ENCODE measurements around the gene CDT1.

The CDT1 gene

DNA sequence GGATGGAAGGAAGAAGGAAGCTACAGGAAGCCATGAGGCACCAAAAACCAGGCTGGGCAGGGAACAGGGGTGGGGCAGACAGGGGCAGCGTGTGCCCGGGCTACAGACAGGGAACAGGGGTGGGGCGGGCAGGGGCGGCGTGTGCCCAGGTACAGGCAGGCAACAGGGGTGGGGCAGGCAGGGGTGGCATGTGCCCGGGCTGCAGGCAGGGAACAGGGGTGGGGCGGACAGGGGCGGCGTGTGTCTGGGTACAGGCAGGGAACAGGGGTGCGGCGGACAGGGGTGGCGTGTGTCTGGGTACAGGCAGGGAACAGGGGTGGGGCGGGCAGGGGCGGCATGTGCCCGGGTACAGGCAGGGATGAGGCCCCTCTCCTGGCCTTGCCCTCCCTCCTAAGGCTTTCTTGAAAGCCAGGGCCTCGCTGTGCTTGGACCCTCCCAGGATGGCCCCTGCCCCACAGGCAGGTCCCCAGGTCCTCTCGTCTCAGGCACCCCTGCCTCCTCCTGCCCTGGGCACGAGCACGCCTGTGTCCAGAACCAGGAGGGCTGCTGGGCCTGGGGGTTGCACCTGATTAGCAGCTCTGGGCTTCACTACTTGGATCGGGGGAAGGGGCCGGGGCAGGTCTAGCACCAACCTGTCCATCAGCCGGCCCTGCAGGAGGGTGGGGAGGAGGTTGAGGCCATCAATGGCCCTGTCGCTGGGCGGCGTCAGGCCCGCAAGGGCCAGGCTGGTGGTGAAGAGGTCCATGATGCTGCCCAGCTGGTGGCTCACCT, 22.7 kb downstream of the CDT1 start:
- TF ChIP-seq POLR2AphosphoS5 (IDR thresholded peaks at IDR 0.05; ENCODE audit: low read depth, low read length), result no peak
- no peak for TF ChIP-seq POLR2A (IDR thresholded peaks at IDR 0.05; ENCODE audit: low read depth, low read length)
- no peak for TF ChIP-seq TAF1 (IDR thresholded peaks at IDR 0.05; ENCODE audit: borderline replicate concordance, low read depth, low read length)
- DNase-seq (ENCODE audit: insufficient read length) (no peak), FAIRE-seq (no peak)

DNA sequence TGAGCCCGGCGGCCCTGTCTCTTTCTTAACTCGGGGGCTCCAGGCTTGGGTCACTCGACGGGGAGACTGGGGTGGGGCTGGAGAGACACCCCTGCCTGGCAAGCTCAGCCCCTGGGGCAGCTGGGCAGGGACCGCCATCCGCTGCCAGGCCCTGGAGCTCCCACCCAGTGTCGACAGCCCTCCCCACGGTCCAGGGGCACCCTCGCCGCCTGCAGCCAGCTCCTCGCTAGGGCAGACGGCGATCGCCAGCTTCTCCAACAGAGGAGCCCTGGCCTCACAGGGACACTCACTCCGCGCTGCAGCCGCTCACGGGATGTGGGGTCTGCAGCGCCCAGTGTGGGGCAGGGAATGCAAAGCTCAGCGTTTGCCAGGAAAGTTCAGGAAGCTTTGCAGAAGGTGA, 24.1 kb downstream of the CDT1 start:
- no peak for FAIRE-seq
- DNase-seq (ENCODE audit: insufficient read length), result no peak
- TF ChIP-seq TAF1 (IDR thresholded peaks at IDR 0.05; ENCODE audit: borderline replicate concordance, low read depth, low read length) (no peak), POLR2AphosphoS5 (IDR thresholded peaks at IDR 0.05; ENCODE audit: low read depth, low read length) (no peak), POLR2A (IDR thresholded peaks at IDR 0.05; ENCODE audit: low read depth, low read length) (no peak)

GRCh38 chr16:88828711-88829110, 25.1 kb downstream of the CDT1 start:
- FAIRE-seq (no peak), DNase-seq (ENCODE audit: insufficient read length) (no peak)
- TF ChIP-seq POLR2A (IDR thresholded peaks at IDR 0.05; ENCODE audit: low read depth, low read length), result no peak
- TF ChIP-seq TAF1 (IDR thresholded peaks at IDR 0.05; ENCODE audit: borderline replicate concordance, low read depth, low read length), result no peak
- TF ChIP-seq POLR2AphosphoS5 (IDR thresholded peaks at IDR 0.05; ENCODE audit: low read depth, low read length), result no peak

- DNase-seq (ENCODE audit: insufficient read length), result no peak
- FAIRE-seq, result no peak
- TF ChIP-seq POLR2AphosphoS5 (IDR thresholded peaks at IDR 0.05; ENCODE audit: low read depth, low read length) (no peak), TAF1 (IDR thresholded peaks at IDR 0.05; ENCODE audit: borderline replicate concordance, low read depth, low read length) (no peak), POLR2A (IDR thresholded peaks at IDR 0.05; ENCODE audit: low read depth, low read length) (no peak)
Observed at GRCh38 chr16:88830258-88830657, 26.7 kb downstream of the CDT1 start.

DNA sequence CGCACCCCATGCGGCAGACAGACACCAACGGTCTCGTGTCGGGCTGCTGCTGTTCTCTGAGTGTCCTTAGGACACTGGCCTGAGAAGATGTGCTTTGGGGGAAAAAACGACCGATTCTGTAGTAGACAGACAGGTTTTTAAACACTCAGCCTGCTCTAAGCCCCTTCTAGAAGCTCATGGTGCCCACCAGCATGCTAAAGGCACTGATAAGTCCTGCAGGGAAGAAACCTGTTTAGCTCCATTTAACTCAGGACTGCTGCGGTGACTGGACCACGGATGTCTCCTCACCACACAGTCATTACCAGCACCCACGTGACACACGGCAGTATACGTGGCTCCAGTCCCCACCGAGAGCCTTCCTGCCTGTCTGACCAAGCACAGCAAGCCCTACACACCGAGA, 27.2 kb downstream of the CDT1 start:
- FAIRE-seq (no peak), DNase-seq (ENCODE audit: insufficient read length) (no peak)
- TF ChIP-seq TAF1 (IDR thresholded peaks at IDR 0.05; ENCODE audit: borderline replicate concordance, low read depth, low read length) (no peak), POLR2A (IDR thresholded peaks at IDR 0.05; ENCODE audit: low read depth, low read length) (no peak)

DNA sequence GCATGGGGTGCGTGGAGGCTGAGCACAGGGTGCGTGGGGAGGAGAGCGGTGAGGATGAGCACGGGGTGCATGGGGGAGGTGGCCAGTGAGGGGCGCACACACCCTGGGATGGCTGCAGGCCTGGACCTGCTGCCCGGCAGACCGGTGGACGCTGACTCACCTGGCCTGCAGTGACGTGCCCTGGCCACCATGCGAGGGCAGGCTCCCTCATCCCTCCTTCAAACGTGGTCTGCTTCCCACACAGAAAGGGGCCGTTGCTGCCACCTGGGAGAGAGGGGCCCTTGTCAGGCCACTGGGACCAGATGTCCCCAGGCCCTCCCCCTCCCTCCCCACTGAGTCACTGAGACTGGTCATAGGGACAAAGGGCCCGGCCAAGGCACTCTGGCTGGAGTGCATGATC, 28.2 kb downstream of the CDT1 start:
- DNase-seq (ENCODE audit: insufficient read length), result no peak
- no peak for TF ChIP-seq TAF1 (IDR thresholded peaks at IDR 0.05; ENCODE audit: borderline replicate concordance, low read depth, low read length)
- no peak for TF ChIP-seq POLR2AphosphoS5 (IDR thresholded peaks at IDR 0.05; ENCODE audit: low read depth, low read length)
- no peak for TF ChIP-seq POLR2A (IDR thresholded peaks at IDR 0.05; ENCODE audit: low read depth, low read length)
- FAIRE-seq, result no peak

GRCh38 chr16:88833086-88833485, 29.5 kb downstream of the CDT1 start:
- DNase-seq (ENCODE audit: insufficient read length) (no peak), FAIRE-seq (no peak)
- TF ChIP-seq TAF1 (IDR thresholded peaks at IDR 0.05; ENCODE audit: borderline replicate concordance, low read depth, low read length) (no peak), POLR2AphosphoS5 (IDR thresholded peaks at IDR 0.05; ENCODE audit: low read depth, low read length) (no peak), POLR2A (IDR thresholded peaks at IDR 0.05; ENCODE audit: low read depth, low read length) (no peak)

DNA sequence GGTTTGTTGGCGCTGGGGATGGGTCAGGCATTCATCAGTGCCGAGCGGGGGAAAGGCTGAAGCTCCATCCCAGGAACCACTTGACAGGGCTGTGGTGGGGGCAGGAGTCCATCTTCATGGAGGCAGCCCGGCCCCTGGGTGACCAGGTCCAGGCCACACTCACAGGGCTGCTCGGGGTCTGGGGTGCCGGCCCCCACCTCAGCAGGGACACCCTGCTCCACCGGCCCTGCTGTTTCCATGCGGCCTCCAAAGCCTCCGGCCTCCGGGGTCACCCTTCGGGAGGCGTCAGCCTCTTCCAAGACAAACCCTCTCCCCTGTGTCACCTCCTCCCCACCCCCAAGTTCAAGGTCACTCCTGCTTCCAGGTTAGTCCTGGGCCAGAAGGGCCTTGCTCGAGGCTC, 31.1 kb downstream of the CDT1 start:
- FAIRE-seq (no peak), DNase-seq (ENCODE audit: insufficient read length) (no peak)
- TF ChIP-seq TAF1 (IDR thresholded peaks at IDR 0.05; ENCODE audit: borderline replicate concordance, low read depth, low read length), result no peak
- TF ChIP-seq POLR2AphosphoS5 (IDR thresholded peaks at IDR 0.05; ENCODE audit: low read depth, low read length), result no peak
- TF ChIP-seq POLR2A (IDR thresholded peaks at IDR 0.05; ENCODE audit: low read depth, low read length), result no peak

DNA sequence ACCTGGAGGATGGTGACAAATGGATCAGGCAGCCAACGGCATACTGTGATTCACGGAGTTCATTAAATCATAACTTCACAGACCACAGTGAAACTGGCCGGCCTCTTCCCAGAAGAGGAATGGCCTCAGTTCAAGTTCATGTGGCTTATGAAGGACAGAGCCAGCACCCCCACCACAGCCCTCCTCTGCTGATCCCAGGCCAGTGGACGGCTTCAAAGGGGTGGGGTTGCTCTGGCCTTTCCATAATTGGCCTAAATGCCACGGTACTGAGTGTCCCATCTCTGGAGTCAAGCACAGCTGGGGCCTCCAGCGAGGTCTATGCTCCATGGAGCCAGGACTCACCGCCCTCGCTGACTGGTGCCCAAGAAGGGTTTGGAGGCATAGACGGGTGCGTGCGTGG, 31.8 kb downstream of the CDT1 start:
- FAIRE-seq (no peak), DNase-seq (ENCODE audit: insufficient read length) (no peak)
- TF ChIP-seq TAF1 (IDR thresholded peaks at IDR 0.05; ENCODE audit: borderline replicate concordance, low read depth, low read length), result no peak

DNA sequence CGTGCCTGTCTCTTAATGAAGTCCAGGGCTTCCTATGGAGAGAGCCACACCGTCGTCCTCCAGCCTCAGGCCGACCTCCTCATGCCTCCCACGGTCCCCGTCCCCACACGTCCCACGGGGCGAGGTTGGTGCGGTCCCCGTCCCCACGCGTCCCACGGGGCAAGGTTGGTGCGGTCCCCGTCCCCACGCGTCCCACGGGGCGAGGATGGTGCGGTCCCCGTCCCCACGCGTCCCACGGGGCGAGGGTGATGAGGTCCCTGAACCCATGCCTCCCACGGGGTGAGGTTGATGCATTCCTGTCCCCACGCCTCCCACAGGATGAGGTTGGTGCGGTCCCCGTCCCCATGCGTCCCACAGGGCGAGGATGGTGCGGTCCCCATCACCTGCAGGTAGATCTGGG, 32.2 kb downstream of the CDT1 start:
- DNase-seq (ENCODE audit: insufficient read length) (no peak), FAIRE-seq (no peak)
- TF ChIP-seq POLR2A (IDR thresholded peaks at IDR 0.05; ENCODE audit: low read depth, low read length) (no peak), TAF1 (IDR thresholded peaks at IDR 0.05; ENCODE audit: borderline replicate concordance, low read depth, low read length) (no peak), POLR2AphosphoS5 (IDR thresholded peaks at IDR 0.05; ENCODE audit: low read depth, low read length) (no peak)

- no peak for FAIRE-seq
- DNase-seq (ENCODE audit: insufficient read length), result no peak
- TF ChIP-seq POLR2AphosphoS5 (IDR thresholded peaks at IDR 0.05; ENCODE audit: low read depth, low read length) (no peak), TAF1 (IDR thresholded peaks at IDR 0.05; ENCODE audit: borderline replicate concordance, low read depth, low read length) (no peak), POLR2A (IDR thresholded peaks at IDR 0.05; ENCODE audit: low read depth, low read length) (no peak)
Observed at GRCh38 chr16:88836791-88837190, 33.2 kb downstream of the CDT1 start.

GRCh38 chr16:88837806-88838205, 34.2 kb downstream of the CDT1 start:
- FAIRE-seq (no peak), DNase-seq (ENCODE audit: insufficient read length) (no peak)
- TF ChIP-seq POLR2A (IDR thresholded peaks at IDR 0.05; ENCODE audit: low read depth, low read length) (no peak), POLR2AphosphoS5 (IDR thresholded peaks at IDR 0.05; ENCODE audit: low read depth, low read length) (no peak), TAF1 (IDR thresholded peaks at IDR 0.05; ENCODE audit: borderline replicate concordance, low read depth, low read length) (no peak)
